PC-9 (cell line): ENCODE data around the gene RUNDC3A.

ENCODE experiments used
- EZH2 ChIP-seq: fragments of 200-600 bp; sonication (generic); IDR thresholded peaks from 2 replicates; pipeline ENCODE4 v1.8.0; 2017; ENCODE audit warnings: antibody characterized with exemption, low read depth
- TF ChIP-seq, protein P1 (sequence below): fragments of 200-600 bp; sonication (generic); conservative IDR thresholded peaks from 2 replicates; pipeline ENCODE4 v1.6.1; 2017; ENCODE audit warnings: mixed run types, antibody characterized with exemption, mild to moderate bottlenecking, moderate library complexity

GRCh38 chr17:44324092-44324570 is 15.7 kb downstream of the RUNDC3A start:
- no peak for TF ChIP-seq EZH2
- TF ChIP-seq, protein P1, sequence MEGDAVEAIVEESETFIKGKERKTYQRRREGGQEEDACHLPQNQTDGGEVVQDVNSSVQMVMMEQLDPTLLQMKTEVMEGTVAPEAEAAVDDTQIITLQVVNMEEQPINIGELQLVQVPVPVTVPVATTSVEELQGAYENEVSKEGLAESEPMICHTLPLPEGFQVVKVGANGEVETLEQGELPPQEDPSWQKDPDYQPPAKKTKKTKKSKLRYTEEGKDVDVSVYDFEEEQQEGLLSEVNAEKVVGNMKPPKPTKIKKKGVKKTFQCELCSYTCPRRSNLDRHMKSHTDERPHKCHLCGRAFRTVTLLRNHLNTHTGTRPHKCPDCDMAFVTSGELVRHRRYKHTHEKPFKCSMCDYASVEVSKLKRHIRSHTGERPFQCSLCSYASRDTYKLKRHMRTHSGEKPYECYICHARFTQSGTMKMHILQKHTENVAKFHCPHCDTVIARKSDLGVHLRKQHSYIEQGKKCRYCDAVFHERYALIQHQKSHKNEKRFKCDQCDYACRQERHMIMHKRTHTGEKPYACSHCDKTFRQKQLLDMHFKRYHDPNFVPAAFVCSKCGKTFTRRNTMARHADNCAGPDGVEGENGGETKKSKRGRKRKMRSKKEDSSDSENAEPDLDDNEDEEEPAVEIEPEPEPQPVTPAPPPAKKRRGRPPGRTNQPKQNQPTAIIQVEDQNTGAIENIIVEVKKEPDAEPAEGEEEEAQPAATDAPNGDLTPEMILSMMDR = no peak
